ENCODE results near the gene SCAPER. TPM values are rescaled to one million over a fixed set of nuclear protein-coding genes. Genes with fewer than 3 reads are reported as not detected.

Gene SCAPER
- total and polyA plus RNA-seq, 2 of the 4 experiments (the other 2 are of a cell fraction), result 2.9 to 9.7 TPM

- no peak for TF ChIP-seq RFX5 (IDR thresholded peaks at IDR 0.05; ENCODE audit: low read depth, low read length)
These were observed 562.5 kb downstream of the SCAPER start (continued) for GRCh38 chr15:76342382-76343201.

GRCh38 chr15:76342058-76342381 is 563.1 kb downstream of the SCAPER start:
- H4K20me1 ChIP-seq (ENCODE audit: insufficient read depth, low read length), result peaks cover 18% of the 10 kb centered on the region
- no peak overlapping the region for H3K9ac ChIP-seq (ENCODE audit: low read depth, low read length)
- H3K27me3 ChIP-seq (ENCODE audit: control insufficient read depth, insufficient read depth, low read length), result peaks cover 36% of the 10 kb centered on the region
- H3K9me1 ChIP-seq (ENCODE audit: insufficient read depth, low read length), result no peaks in the 10 kb centered on the region; the same call in 1 of the 2 replicates
- no peak overlapping the region for H3K4ac ChIP-seq (ENCODE audit: low read depth, low read length)
- peaks cover 23% of the 10 kb centered on the region for H3K36me3 ChIP-seq (ENCODE audit: control insufficient read depth, insufficient read depth, low read length)
- H2BK120ac ChIP-seq (ENCODE audit: low read depth, low read length), result no peak overlapping the region
- H2BK15ac ChIP-seq (ENCODE audit: low read depth, low read length), result no peak overlapping the region
- CTCF ChIA-PET, result no interaction called here
- in situ Hi-C loops (cut with MboI; ENCODE audit: low sequenced_read_pairs) (no loop called here), dilution Hi-C loops (cut with HindIII; ENCODE audit: low sequenced_read_pairs, unreplicated experiment) (no loop called here), intact Hi-C loops (cut with micrococcal nuclease) (loop anchor here (10.0 kb wide), 1 partner anchor 233 kb away; no protein-coding TSS in a partner anchor)
- H3K4me3 ChIP-seq (ENCODE audit: insufficient read depth, low read depth, low read length), result no peak overlapping the region
- H2AK9ac ChIP-seq (replicated peaks; ENCODE audit: low read depth, low read length, poor library complexity), result no peak overlapping the region
- POLR2A ChIA-PET (ENCODE audit: unreplicated experiment), result no interaction called here
- ATAC-seq (ENCODE audit: low read depth), result no peak
- no peak overlapping the region for H2BK5ac ChIP-seq (ENCODE audit: low read depth, low read length, poor library complexity, severe bottlenecking)
- H3K23ac ChIP-seq (ENCODE audit: low read depth, low read length), result no peak overlapping the region; the same call in 1 of the 2 replicates
- peaks cover 3 to 17% of the 10 kb centered on the region in 2 experiments; a peak in 3 of 4 replicates for H3K79me1 ChIP-seq (ENCODE audit: low read depth in 1 of 2, low read length in 2 of 2)
- no peak overlapping the region for H3K18ac ChIP-seq (ENCODE audit: low read depth, low read length)
- H3K4me1 ChIP-seq (ENCODE audit: control insufficient read depth, insufficient read depth, low read length), result peaks cover 9% of the 10 kb centered on the region
- H4K91ac ChIP-seq (ENCODE audit: insufficient read depth, low read depth, low read length), result no peak overlapping the region
- 80% methylated on average over 10 of the region's 20 CpGs; no CpG with 5 or more reads in 1 of the 2 experiments for WGBS, 2 experiments (ENCODE audit: extremely low coverage in 2 of 2, insufficient read length in 1 of 2)
- H3K14ac ChIP-seq (replicated peaks; ENCODE audit: low read depth, low read length), result no peak overlapping the region
- no peak overlapping the region for H4K5ac ChIP-seq (ENCODE audit: low read depth, low read length)
- no peak for DNase-seq
- TF ChIP-seq MXI1 (IDR thresholded peaks at IDR 0.05; ENCODE audit: borderline replicate concordance, low read depth, low read length), result no peak
- no peak for TF ChIP-seq RCOR1 (IDR thresholded peaks at IDR 0.05; ENCODE audit: insufficient replicate concordance, low read length)
- no peak for TF ChIP-seq SMC3 (IDR thresholded peaks at IDR 0.05; ENCODE audit: low read depth, low read length)
- TF ChIP-seq, protein P1, sequence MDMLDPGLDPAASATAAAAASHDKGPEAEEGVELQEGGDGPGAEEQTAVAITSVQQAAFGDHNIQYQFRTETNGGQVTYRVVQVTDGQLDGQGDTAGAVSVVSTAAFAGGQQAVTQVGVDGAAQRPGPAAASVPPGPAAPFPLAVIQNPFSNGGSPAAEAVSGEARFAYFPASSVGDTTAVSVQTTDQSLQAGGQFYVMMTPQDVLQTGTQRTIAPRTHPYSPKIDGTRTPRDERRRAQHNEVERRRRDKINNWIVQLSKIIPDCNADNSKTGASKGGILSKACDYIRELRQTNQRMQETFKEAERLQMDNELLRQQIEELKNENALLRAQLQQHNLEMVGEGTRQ (IDR thresholded peaks at IDR 0.05; ENCODE audit: low read depth, low read length), result no peak
- TF ChIP-seq MAZ (IDR thresholded peaks at IDR 0.05; ENCODE audit: borderline replicate concordance, low read depth, low read length), result no peak
- no peak for TF ChIP-seq NFE2L2 (IDR thresholded peaks at IDR 0.05; ENCODE audit: low read depth, low read length)
- no peak for TF ChIP-seq CEBPB (IDR thresholded peaks at IDR 0.05; ENCODE audit: low read depth, low read length)
- no peak for TF ChIP-seq MAFK (IDR thresholded peaks at IDR 0.05; ENCODE audit: low read depth, low read length)
- TF ChIP-seq CHD1 (IDR thresholded peaks at IDR 0.05; ENCODE audit: low read depth, low read length), result no peak
- no peak for TF ChIP-seq ELK1 (IDR thresholded peaks at IDR 0.05; ENCODE audit: borderline replicate concordance, low read depth, low read length)
- TF ChIP-seq BHLHE40 (IDR thresholded peaks at IDR 0.05; ENCODE audit: low read depth, low read length), result no peak
- peaks cover 12% of the 10 kb centered on the region; the same call in 1 of the 2 replicates for H3K9me3 ChIP-seq (ENCODE audit: control insufficient read depth, insufficient read depth, low read length)
- no peak overlapping the region for H3K27ac ChIP-seq (ENCODE audit: insufficient read depth, low read length)
- no peak overlapping the region for H3K56ac ChIP-seq (ENCODE audit: extremely low read depth, insufficient read depth, low read length)
- H2BK20ac ChIP-seq (ENCODE audit: low read depth, low read length), result no peak overlapping the region
- no peak overlapping the region for H3K4me2 ChIP-seq (ENCODE audit: low read depth, low read length)
- no TSS peak for BruUV-seq (replicated peaks)
- H4K8ac ChIP-seq (ENCODE audit: low read depth in 2 of 2, low read length in 2 of 2), result no peak overlapping the region
- no peak overlapping the region for H2AK5ac ChIP-seq (ENCODE audit: low read depth, low read length)
- no peak overlapping the region for H2AFZ ChIP-seq (replicated peaks; ENCODE audit: low read length, poor library complexity)
